Globus pallidus (tissue), 1 donor: ENCODE measurements around the gene C2orf69.

Source experiments
- DNase-seq: peaks from one replicate; pipeline ENCODE4 v3.0.0-alpha.2; 2015; ENCODE audit warnings: low spot score

Gene C2orf69

GRCh38 chr2:199968126-199968525, 57.0 kb downstream of the C2orf69 start:
- no peak for DNase-seq

- no peak for DNase-seq
Measured at GRCh38 chr2:199972088-199972626, 61.1 kb downstream of the C2orf69 start.

- peak; percentile 45 for DNase-seq
Measured at GRCh38 chr2:199973703-199974102, 62.6 kb downstream of the C2orf69 start.

GRCh38 chr2:199975273-199975895, 64.3 kb downstream of the C2orf69 start:
- no peak for DNase-seq
